Activated T-cell treated with anti-CD3 and anti-CD28 coated beads, Interleukin-2, amount 50 U/mL, for 48 hours (primary cell): ENCODE results near the gene MYRIP.
"Not testable (repeated sequence)": the region's sequence is repeated elsewhere in the genome, so short reads cannot be mapped to it uniquely, and the experiment has no call there.

Experiments
- DNase-seq, 2 experiments: peaks; one replicate each; pipeline ENCODE4 v3.0.0-alpha.2; 2020

The MYRIP gene

DNA sequence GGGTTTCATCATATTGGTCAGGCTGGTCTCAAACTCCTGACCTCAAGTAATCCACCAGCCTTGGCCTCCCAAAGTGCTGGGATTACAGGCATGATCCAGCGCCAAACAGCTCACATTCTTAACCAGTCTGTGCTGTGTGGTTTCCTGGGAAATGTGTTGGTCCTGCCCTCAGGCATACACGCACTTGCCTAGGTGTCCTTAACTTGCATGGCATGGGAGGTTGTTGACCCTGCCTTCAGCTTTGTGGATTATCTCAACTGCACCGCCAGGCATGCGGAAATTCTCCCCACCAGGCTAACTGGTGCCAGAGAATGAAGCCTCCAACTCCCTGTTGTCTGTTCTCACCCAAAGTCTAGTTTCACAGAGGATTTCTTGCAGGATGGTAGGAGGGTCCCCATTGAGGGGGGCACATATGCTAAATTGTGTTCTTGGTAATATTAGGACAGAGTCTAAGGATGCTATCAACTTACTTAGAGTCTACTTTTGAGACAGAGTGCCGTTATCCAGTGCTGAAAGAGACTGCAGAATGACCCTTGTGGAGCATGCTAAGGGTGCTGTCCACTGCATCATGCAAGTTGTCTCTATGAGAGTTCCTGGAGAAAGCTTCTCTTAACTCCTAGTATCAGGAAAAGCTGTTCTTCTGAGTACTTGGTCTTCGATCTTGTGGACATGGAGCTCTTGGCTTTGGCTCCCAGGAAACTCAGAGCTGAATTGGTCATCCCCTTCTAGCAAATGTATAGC is 438.5 kb downstream of the MYRIP start:
- no peak for DNase-seq

DNA sequence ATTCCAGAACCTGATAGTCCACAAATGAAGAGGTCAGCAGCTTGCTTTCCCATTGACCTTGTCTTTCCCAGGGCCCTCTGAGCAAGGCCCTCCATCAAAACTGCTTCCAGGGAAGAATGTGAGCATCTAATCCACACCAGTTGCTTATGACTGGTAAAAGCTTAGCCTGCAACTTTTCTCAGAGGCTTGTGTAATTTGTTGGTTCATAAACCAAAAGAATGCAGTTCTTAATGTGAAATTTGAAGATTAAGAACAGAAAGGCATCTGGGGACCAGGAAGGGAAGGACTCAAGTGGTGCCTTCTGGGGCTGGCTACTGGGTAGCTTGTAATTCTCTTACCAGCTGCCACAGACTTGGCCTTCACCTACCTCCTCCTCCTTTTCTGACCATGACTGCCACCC is 439.2 kb downstream of the MYRIP start:
- DNase-seq = no peak

DNA sequence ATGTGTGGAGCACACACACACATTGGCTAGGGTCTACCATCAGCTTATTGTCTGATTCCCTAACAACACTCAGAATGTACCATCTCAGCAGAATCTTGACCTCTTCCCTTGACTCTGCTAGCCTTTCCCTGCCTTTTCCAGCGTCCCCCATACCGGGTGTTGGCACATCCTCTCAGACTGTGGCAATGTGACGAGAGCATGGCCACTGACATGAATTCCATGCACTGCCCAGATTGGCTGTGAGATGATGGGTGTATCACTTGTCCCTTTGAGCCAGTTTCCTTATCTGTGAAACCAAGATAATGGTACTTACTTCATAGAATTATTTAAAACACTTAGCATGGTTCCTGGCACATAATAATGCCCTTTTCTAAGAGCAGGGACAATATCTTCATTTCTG is 439.8 kb downstream of the MYRIP start:
- DNase-seq = no peak

DNA sequence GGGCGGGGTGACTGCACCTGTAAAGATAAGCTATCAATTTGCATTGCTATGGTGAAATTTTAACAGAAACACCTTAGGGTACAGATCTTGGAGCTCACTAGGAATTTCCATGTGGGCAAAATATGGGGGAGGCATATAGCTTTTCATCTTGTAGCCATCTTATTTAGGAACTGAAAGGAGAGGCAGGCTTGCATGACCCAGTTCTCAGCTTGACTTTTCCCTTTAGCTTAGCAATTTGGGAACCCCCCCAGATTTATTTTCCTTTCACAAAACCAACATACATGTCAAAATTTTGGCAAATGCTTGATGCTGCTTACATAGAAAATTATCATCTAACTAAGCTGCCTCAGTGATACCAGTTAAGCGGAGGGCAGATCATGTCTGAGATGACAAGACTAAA is 445.1 kb downstream of the MYRIP start:
- DNase-seq = no peak

DNA sequence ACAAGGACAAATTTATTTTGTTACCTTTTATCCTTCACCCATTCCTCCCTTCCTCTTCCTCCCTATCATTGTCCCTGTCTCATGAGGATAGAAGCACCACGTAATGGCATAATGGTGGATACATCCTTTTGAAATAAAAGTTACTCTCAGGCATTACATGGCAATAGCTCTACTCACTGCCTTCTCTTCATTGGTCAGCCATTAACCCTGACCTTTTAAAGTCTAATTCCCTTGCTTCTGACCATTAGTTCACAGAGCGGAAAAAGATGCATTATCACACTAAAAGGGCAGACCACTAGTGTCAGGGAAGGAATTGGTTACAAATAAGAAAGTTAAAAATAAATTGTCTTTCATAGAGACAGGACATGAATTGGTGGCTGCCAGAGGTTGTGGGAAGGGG is 445.5 kb downstream of the MYRIP start:
- DNase-seq = no peak

DNA sequence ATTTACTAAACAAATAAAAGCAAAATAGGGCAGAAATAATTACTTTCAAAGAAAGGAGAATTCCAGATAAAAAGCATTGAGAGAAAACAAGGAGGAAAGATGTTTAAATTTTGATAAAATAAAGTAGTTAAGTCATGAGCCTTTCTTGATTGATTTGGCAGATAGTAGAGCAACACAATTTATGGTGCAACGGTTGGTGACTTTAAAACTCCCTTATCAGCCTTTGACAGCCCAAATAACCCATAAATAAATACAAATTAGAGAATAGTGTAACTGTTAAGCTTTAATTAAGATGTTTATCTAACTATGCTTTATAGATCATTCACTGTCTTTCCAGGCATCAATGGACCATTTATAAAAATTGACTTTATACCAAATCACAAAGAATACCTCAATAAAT is 446.1 kb downstream of the MYRIP start:
- DNase-seq = no peak

DNA sequence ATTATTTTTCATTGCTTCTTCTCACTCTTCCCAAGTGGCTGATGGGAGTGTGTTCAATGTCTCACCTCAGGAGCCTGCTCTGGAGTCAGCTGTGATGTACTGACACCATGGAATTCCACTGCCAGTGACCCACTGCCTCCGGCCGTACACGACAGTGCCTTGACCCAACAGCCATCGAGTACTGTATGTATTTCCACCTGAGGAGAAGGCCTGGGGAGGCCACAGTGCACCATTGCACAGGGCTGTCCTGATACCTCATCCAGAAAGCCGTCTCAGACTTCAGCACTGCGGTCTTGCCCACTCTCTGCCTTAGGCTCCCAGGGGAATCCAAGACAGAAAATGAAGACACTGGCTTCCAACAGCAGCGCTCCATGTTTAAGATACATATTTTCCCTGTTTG is 448.7 kb downstream of the MYRIP start:
- no peak for DNase-seq

DNA sequence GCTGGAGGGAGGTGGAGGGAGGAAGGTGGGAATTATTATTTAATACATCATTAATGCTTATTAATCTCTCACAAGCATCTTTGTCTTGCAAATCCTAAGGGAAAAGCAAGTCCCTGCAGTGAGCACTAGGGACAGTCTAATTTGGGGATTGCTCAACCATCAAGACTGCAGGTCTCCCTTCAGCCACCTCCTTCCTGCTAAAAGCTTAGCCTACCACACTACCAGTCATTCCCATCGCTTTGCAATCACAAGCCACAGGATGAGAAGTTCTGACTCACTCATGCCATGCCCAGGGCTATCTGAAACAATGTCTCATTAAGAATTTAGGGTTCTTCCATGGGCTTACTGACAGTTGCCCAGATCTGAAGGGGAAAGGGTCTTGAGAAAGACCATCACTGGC is 449.1 kb downstream of the MYRIP start:
- DNase-seq = no peak

DNA sequence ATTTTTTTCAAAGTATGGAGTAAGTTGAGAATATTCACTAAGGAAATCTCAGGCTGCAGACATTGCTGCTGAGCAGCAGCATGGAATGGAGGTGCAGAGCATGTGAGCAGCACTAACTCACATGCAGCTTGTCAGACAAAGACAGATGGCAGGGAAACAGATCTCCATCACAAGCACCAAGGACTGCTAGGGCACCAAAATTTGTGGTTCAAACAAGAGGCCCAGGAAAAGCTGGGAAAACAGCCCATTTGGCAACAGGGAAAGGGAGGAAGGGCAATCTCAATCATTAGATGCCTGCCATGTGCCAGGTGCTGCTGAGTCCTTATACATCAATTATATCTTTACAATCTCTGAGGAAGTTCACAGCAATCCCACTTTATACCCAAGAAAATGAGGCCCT is 452.9 kb downstream of the MYRIP start:
- DNase-seq = no peak

DNA sequence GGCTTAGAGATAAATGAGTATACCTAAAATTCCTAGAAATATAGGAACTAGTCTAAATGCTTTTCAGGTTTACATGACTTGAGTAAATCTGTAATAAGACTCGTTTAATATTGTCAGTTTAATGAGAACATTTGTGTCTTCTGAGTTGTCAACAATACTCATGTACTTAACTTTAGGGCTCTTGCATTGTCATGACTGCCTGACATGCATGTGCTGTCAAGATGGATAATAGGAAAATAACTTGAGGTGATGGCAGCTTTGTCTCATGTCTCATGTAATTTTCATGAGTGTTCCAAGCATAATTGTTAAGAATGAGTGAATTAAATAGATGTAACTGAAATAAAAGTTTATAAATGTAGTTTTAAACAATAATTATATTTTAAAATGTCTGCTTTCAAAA is 455.0 kb downstream of the MYRIP start:
- DNase-seq = no peak

DNA sequence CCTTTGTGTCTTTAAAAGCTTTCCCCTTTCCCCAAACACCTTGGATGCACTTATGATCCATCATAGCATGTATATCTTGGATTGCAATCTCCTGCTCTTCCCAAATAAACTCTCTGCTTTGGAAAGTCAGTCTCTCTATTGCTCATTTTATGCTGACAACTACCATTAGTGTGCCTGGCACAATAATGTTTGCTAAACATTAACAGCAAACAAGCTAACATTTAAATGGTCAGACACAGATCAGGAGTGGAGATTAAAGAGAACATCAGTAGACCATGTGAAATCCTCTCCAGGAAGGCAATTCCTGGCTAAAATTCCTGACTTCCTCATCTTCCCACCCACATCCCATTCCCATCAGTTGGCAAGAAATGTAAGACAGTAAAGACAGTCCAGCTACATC is 455.8 kb downstream of the MYRIP start:
- DNase-seq = no peak

DNA sequence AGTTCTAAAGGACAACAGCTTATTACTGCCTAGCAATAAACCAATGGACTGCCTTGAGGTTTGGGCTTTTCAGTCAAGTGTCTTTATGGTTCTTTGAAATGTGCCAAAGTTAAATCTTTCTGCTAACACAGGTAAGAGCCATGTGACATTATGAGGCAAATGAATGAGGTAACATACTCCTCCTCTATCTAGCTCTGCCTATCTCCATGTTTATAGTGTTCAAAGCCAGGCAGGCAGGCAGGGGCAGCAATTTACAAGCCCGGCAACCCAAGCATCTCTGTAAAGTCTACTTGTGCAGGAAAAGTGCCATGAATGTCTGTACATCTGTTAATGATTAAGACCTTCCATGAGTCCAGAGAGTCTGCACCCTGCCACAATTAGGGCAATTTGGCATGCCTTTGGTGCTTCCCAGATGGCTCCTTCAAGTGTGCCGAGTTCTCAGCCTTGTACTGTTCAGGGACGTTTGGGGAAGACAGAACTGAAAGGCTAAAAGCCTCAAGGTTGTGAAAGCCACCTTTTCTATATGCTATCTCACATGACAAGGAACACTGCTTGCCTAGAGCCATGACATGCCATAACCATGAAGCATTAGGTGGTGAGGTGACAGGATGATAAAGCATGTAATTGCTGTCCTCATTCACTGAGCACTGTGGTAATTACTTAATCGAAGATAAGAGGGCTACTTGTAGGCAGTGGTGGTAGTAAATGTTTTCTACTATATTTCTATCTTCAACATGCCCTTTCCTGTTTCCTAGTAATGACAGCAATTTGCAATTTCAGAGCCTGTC is 458.7 kb downstream of the MYRIP start:
- DNase-seq = no peak

DNA sequence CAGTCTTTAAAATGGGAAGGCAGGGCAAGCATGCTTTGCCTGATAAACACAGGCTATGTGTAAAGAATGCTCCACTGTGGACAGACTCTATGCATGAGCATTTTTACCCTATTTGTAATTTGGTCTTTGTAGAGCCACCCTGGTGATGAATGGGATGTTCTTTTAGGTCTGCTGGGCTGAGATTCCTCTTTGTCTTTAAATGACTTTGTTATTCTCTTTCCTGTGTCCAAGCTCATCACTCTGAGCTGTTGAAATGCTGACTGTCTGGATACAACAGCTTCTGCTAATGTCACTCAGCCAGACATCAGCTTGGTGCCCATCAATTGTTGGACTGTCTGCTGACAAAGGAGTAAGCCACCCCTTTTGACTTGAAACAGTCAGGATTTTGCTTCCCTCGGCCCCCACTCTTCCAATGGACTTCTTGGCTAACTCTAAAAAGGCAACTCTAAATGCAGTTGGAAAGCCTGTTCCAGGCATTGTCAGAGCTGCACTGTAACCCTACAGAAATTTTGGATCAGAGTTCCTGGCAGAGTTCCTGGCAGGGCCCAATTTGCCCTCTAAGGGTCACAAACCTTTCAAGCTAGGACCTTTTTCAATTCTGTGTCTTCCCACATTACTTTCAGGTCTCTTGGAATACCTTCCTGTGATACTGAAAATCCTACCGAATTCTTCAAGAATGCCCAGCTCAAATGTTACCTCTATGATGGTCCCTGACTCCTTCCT is 459.6 kb downstream of the MYRIP start:
- DNase-seq = no peak

DNA sequence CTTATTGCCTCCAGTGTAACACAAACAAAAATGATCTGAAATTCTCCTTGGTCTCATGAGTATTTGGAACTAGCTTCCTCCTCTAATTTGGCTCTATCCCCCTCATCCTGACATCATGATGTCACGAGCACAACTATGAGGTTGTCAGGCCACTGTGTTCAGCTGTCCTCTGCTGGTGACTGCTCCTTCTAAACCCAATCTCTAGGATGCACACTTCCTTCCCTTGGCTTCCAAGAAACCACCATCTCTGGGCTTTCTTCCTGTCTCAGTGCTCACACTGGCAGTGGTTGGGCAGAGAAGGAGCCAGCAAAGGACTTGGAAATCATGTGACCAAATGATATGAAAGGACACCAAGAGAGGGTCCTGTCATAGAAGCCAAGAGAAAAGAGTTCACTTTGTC is 469.4 kb downstream of the MYRIP start:
- DNase-seq = no peak

DNA sequence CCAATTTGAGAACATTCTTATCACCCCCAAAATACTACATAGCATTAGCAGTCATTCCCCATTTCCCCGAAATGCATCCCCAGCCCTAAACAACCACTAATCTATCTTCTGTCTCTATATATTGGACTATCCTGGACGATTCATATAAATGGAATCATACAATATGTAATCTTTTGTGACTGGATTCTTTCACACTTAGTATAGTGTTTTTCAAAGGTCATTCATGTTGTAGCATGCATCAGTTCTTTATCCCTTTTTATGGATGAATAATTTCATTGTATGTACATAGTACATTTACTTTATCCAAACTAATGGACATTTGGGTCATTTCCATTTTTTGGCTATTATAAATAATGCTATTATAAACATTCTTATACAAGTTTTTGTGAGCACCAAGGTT is 472.6 kb downstream of the MYRIP start:
- no peak for DNase-seq

DNA sequence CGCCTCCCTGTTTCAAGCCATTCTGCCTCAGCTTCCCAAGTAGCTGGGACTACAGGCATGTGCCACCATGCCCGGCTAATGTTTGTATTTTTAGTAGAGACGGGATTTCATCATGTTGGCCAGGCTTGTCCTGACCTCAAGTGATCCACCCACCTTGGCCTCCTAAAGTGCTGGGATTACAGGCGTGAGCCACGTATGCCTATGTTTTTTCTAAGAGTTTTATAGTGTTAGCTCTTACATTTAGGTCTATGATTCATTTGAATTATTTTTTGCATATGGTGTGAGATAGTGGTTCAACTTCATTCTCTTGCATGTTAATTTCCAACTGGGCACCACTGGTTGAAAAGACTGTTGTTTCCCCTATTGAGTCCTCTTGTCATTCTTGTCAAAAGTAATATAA is 473.6 kb downstream of the MYRIP start:
- DNase-seq = not testable (repeated sequence)

DNA sequence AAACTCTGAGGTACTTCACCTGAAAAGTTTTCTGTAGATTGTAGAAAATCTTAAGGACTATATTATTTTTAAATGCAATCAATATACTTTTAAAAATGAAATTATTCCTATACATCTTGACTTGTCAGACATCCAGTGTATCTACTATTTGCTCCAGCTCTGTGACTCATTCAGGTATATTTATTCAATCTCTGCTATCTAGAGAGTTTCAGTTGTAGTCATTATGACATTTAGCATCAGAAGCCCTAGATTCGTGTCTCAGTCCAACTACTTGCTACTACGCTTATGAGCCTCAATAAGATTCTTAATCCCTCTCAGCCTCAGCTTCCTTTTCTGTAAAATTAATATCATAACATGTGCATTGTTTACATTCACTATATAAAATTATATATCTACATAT is 477.8 kb downstream of the MYRIP start:
- no peak for DNase-seq

DNA sequence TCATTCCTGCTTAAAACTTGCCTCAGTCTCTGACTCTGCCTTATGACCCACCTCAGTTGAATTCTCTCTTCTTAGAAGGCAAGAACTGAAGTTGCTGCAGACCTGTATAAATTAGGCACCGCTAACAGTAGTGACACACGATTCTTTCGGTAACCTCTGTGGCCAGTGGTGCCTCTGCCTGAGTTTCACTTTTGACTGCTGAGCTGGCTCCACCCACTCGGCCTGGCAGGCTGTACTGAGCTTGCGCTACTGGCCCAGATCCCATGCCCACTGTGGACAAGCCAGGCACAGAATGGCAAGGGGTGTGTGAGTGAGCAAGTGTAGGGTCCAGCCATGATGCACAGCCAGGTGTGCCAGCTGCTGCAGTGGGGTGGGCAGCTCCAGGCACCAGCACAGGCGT is 481.0 kb downstream of the MYRIP start:
- DNase-seq = no peak

DNA sequence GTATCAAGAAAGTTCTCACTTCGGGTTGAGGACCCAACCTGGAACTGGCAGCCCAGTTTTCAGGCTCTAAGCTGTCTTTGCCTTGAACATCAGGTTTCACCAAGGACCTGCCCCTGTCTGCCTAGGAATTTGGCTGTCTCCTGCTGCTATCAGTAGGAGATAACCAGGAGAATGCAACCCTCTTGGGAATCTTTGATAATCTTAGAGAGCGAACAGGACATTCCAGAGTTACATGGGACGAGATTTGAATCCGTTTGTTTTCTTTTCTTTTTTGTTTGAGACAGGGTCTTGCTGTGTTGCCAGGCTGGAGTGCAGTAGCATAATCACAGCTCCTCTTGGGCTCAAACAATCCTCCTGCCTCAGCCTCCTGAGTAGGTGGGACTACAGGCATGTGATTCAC is 482.1 kb downstream of the MYRIP start:
- DNase-seq = no peak

DNA sequence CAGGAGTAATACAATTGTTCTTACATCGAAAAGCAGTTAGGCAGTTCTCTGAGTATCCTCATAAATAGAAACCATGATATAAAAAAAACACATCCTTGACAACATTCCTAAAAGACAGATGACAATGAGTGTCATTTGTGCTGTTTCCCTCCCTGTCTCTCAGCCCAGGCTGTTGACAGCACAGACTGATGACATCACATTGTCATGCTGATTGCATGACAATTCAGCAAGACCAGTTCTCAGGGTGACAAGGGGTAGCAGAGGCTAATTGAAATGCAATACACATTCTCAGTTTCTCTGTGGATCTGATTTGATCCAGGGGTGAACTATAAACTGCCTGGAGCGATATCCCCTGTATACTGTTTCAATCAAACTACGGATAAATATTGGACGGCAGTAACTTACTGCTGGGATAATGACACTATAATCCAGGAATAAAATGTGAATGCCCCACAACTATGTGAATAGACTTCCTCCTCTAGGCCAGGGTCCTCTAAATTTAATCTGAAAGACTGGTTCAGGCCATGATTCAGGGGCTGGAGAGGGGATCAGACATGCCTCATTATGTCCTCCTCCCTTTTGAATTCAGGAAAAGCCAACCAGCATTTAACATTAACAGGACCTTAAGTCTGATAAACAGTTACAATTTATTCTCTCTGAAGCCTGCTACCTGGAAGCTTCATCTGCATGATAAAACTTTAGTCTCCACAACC is 483.4 kb downstream of the MYRIP start:
- no peak for DNase-seq

DNA sequence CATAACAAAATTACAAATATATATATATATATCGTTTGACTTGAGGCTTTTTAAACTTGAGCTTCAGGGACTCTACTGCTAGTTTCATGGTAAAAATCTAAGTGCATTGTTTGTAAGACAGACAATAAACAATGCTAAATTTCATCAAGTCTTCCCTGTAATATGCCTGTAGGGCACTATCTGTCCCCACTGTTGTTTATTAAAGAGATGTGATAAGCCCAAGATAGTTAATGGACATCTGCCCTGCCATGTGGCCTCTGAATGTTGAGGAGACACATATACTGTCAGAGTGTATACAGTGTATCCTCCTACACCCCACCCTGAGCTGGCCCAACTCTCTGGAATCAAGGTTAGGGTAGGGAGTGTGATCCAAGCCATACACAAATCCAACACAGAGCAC is 485.0 kb downstream of the MYRIP start:
- no peak for DNase-seq

DNA sequence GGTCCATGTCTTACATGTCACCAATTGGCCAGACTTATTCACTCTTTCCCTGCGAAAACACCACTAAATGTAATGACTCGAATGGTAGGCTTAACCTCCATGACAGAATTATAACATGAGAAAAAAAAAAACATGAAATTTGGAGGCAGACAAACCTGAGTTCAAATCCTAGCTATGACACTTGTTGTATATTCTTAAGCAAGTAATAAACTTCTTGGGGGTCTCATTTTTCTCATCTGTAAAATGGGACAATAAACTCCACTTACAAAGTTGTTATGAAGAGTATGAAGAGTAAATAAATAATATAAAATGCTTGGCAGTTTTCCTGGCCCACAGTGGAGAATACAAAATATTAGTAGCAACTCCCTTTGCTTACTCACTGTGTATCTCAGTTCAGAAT is 488.7 kb downstream of the MYRIP start:
- no peak for DNase-seq

DNA sequence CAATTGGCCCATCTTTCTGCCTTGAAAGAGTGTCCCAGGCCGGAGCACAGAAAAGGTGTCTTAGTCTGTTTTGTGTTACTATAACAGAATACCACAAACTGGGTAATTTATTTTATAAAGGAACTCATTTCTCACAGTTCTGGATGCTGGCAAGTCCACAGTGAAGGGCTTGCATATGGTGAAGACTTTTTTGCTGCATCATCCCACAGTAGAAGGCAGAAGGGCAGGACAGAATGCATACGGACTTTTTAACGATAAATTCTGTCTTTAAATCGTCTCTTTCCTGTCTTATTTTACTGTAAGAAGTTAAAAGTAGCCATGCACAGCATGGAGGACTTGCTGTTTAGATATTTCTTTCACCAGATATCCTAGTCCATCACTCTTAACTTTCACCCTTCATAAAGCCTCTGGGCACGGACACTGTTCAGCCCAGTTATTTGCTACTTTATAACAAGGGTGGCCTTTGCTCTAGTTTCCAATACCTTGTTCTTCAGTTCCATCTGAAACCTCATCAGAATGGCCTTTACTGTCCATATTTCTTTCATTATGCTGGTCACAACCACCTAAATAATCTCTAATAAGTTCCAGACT is 489.8 kb downstream of the MYRIP start:
- no peak for DNase-seq
